Activated CD8-positive, alpha-beta T cell treated with anti-CD3 and anti-CD28 coated beads, Interleukin-2, amount 10 ng/mL, durations not matched to agents 7 days and 5 days (primary cell): ENCODE measurements around the gene CDH4. TPM values are rescaled to one million over a fixed set of nuclear protein-coding genes. Genes with fewer than 3 reads are reported as not detected.

Experiments used
- ATAC-seq: fragments of 150-1000 bp; cut with Tn5 transposase; one replicate; pipeline ENCODE4 v1.10.0; 2021; ENCODE audit warnings: moderate library complexity
- CTCF ChIA-PET: fragments of 350-600 bp; sonication (Branson Sonifier 250); formaldehyde crosslinking; loops from one replicate; lab custom pipeline; 2021; ENCODE audit warnings: antibody characterized with exemption; lab: Charles Lee
- POLR2A ChIA-PET: fragments of 350-600 bp; sonication (Branson Sonifier 250); formaldehyde crosslinking; loops from one replicate; lab custom pipeline; 2021; ENCODE audit warnings: antibody characterized with exemption; lab: Charles Lee
- DNase-seq: peaks from one replicate; pipeline ENCODE4 v3.0.0-alpha.2; 2020
- H3K27ac Mint-ChIP-seq: one replicate; pipeline ENCODE4 v1.8.0; 2021; ENCODE audit warnings: mild to moderate bottlenecking, mixed read lengths
- H3K27me3 Mint-ChIP-seq: one replicate; pipeline ENCODE4 v1.8.0; 2021; ENCODE audit warnings: low read depth, mixed read lengths
- H3K36me3 Mint-ChIP-seq: one replicate; pipeline ENCODE4 v1.8.0; 2021; ENCODE audit warnings: low read depth, mixed read lengths
- H3K4me1 Mint-ChIP-seq: one replicate; pipeline ENCODE4 v1.8.0; 2021; ENCODE audit warnings: low read depth, mixed read lengths
- H3K4me3 Mint-ChIP-seq: one replicate; pipeline ENCODE4 v1.8.0; 2021; ENCODE audit warnings: mild to moderate bottlenecking, mixed read lengths
- H3K9me3 Mint-ChIP-seq: one replicate; pipeline ENCODE4 v1.8.0; 2022; ENCODE audit warnings: mixed read lengths; ENCODE audit not compliant: insufficient read depth
- total RNA-seq, 2 experiments: library from RNA; stranded (reverse); gene quantifications; one replicate each; pipeline ENCODE4 v1.2.3, GENCODE V29; 2021

CDH4 gene
- under 1 TPM; 0.05 to 0.13 TPM for total RNA-seq

GRCh38 chr20:61251529-61252393, at the start of gene CDH4:
Gene CDH4, plus strand, starts transcription at chr20:61252261.
- Mint-ChIP-seq H3K4me3 (peak within 1 kb of the TSS; percentile 25), H3K27ac (no peak within 1 kb of the TSS), H3K4me1 (no peaks in the 10 kb centered on the region), H3K9me3 (no peaks in the 10 kb centered on the region), H3K36me3 (no peaks in the 10 kb centered on the region), H3K27me3 (peaks cover 43% of the 10 kb centered on the region)
- ATAC-seq (peak; percentile 43), DNase-seq (no peak)
- CTCF ChIA-PET = no interaction called here
- POLR2A ChIA-PET = no interaction called here

- Mint-ChIP-seq H3K36me3 (no peaks in the 10 kb centered on the region), H3K4me1 (no peaks in the 10 kb centered on the region), H3K27ac (no peak overlapping the region), H3K4me3 (no peak overlapping the region), H3K9me3 (no peaks in the 10 kb centered on the region), H3K27me3 (peaks cover 3% of the 10 kb centered on the region)
- DNase-seq (no peak), ATAC-seq (no peak)
- ChIA-PET CTCF (no interaction called here), POLR2A (no interaction called here)
Observed at GRCh38 chr20:61203320-61203719, 48.7 kb upstream of the CDH4 start.

GRCh38 chr20:61204206-61204605, 47.9 kb upstream of the CDH4 start:
- ChIA-PET CTCF (no interaction called here), POLR2A (no interaction called here)
- DNase-seq (no peak), ATAC-seq (no peak)
- Mint-ChIP-seq H3K36me3 (no peaks in the 10 kb centered on the region), H3K27ac (no peak overlapping the region), H3K9me3 (no peaks in the 10 kb centered on the region), H3K4me1 (no peaks in the 10 kb centered on the region), H3K4me3 (no peak overlapping the region), H3K27me3 (no peaks in the 10 kb centered on the region)

GRCh38 chr20:61205769-61206168, 46.3 kb upstream of the CDH4 start:
- Mint-ChIP-seq H3K4me1 (no peaks in the 10 kb centered on the region), H3K27ac (no peak overlapping the region), H3K9me3 (no peaks in the 10 kb centered on the region), H3K4me3 (no peak overlapping the region), H3K27me3 (no peaks in the 10 kb centered on the region), H3K36me3 (no peaks in the 10 kb centered on the region)
- DNase-seq = no peak
- ChIA-PET CTCF (no interaction called here), POLR2A (no interaction called here)
- ATAC-seq = no peak

GRCh38 chr20:61210862-61211261, 41.2 kb upstream of the CDH4 start:
- ChIA-PET POLR2A (no interaction called here), CTCF (no interaction called here)
- H3K4me3 Mint-ChIP-seq = no peak overlapping the region
- H3K9me3 Mint-ChIP-seq = no peaks in the 10 kb centered on the region
- no peaks in the 10 kb centered on the region for H3K27me3 Mint-ChIP-seq
- H3K36me3 Mint-ChIP-seq = no peaks in the 10 kb centered on the region
- ATAC-seq = no peak
- H3K27ac Mint-ChIP-seq = no peak overlapping the region
- DNase-seq = no peak
- no peaks in the 10 kb centered on the region for H3K4me1 Mint-ChIP-seq

- H3K4me1 Mint-ChIP-seq = no peaks in the 10 kb centered on the region
- CTCF ChIA-PET = no interaction called here
- no peak overlapping the region for H3K4me3 Mint-ChIP-seq
- DNase-seq (no peak), ATAC-seq (no peak)
- no peaks in the 10 kb centered on the region for H3K9me3 Mint-ChIP-seq
- H3K27me3 Mint-ChIP-seq = no peaks in the 10 kb centered on the region
- H3K36me3 Mint-ChIP-seq = no peaks in the 10 kb centered on the region
- POLR2A ChIA-PET = no interaction called here
- H3K27ac Mint-ChIP-seq = no peak overlapping the region
Observed at GRCh38 chr20:61217848-61218247, 34.2 kb upstream of the CDH4 start.

- ChIA-PET POLR2A (no interaction called here), CTCF (interaction anchor here (1.3 kb wide), 1 partner anchor 10 kb away, joined by 3 read pairs; no protein-coding TSS in a partner anchor)
- Mint-ChIP-seq H3K9me3 (no peaks in the 10 kb centered on the region), H3K4me3 (no peak overlapping the region), H3K27me3 (no peaks in the 10 kb centered on the region), H3K27ac (no peak overlapping the region), H3K4me1 (no peaks in the 10 kb centered on the region), H3K36me3 (no peaks in the 10 kb centered on the region)
- DNase-seq = no peak
- ATAC-seq = no peak
Observed at GRCh38 chr20:61219021-61219431, 33.0 kb upstream of the CDH4 start.

- Mint-ChIP-seq H3K27ac (no peak overlapping the region), H3K9me3 (no peaks in the 10 kb centered on the region), H3K36me3 (no peaks in the 10 kb centered on the region), H3K4me1 (no peaks in the 10 kb centered on the region), H3K27me3 (no peaks in the 10 kb centered on the region), H3K4me3 (no peak overlapping the region)
- DNase-seq (no peak), ATAC-seq (no peak)
- CTCF ChIA-PET = interaction anchor here (1.3 kb wide), 1 partner anchor 9 kb away, joined by 3 read pairs; no protein-coding TSS in a partner anchor
- POLR2A ChIA-PET = no interaction called here
Observed at GRCh38 chr20:61220131-61220530, 31.9 kb upstream of the CDH4 start.

- Mint-ChIP-seq H3K4me3 (no peak overlapping the region), H3K4me1 (no peaks in the 10 kb centered on the region), H3K36me3 (no peaks in the 10 kb centered on the region), H3K9me3 (no peaks in the 10 kb centered on the region), H3K27me3 (no peaks in the 10 kb centered on the region), H3K27ac (no peak overlapping the region)
- ATAC-seq (no peak), DNase-seq (no peak)
- ChIA-PET POLR2A (no interaction called here), CTCF (interaction anchor here (1.3 kb wide), 1 partner anchor 8 kb away, joined by 3 read pairs; no protein-coding TSS in a partner anchor)
Observed at GRCh38 chr20:61220626-61221325, 31.3 kb upstream of the CDH4 start.

GRCh38 chr20:61222699-61223098, 29.4 kb upstream of the CDH4 start:
- ChIA-PET POLR2A (interaction anchor here (0.6 kb wide), 1 partner anchor 84 kb away, joined by 3 read pairs; no protein-coding TSS in a partner anchor), CTCF (no interaction called here)
- Mint-ChIP-seq H3K27ac (no peak overlapping the region), H3K4me1 (no peaks in the 10 kb centered on the region), H3K4me3 (no peak overlapping the region), H3K36me3 (no peaks in the 10 kb centered on the region), H3K9me3 (no peaks in the 10 kb centered on the region), H3K27me3 (peaks cover 2% of the 10 kb centered on the region)
- DNase-seq (no peak), ATAC-seq (no peak)

- H3K4me1 Mint-ChIP-seq = no peaks in the 10 kb centered on the region
- DNase-seq (no peak), ATAC-seq (no peak)
- peaks cover 2% of the 10 kb centered on the region for H3K27me3 Mint-ChIP-seq
- CTCF ChIA-PET = no interaction called here
- no peaks in the 10 kb centered on the region for H3K9me3 Mint-ChIP-seq
- no peak overlapping the region for H3K4me3 Mint-ChIP-seq
- no peaks in the 10 kb centered on the region for H3K36me3 Mint-ChIP-seq
- POLR2A ChIA-PET = interaction anchor here (0.6 kb wide), 1 partner anchor 85 kb away, joined by 3 read pairs; no protein-coding TSS in a partner anchor
- H3K27ac Mint-ChIP-seq = no peak overlapping the region
Observed at GRCh38 chr20:61223121-61223520, 28.9 kb upstream of the CDH4 start.

- H3K27ac Mint-ChIP-seq = no peak overlapping the region
- ChIA-PET CTCF (no interaction called here), POLR2A (no interaction called here)
- DNase-seq (no peak), ATAC-seq (no peak)
- H3K36me3 Mint-ChIP-seq = no peaks in the 10 kb centered on the region
- H3K27me3 Mint-ChIP-seq = peaks cover 5% of the 10 kb centered on the region
- no peaks in the 10 kb centered on the region for H3K9me3 Mint-ChIP-seq
- H3K4me1 Mint-ChIP-seq = no peaks in the 10 kb centered on the region
- H3K4me3 Mint-ChIP-seq = no peak overlapping the region
Observed at GRCh38 chr20:61230166-61230565, 21.9 kb upstream of the CDH4 start.
